GM13976 (cell line): ENCODE results near the gene WNT3.

ENCODE experiments used
- DNase-seq: peaks from one replicate; pipeline ENCODE4 v3.0.0; 2012; ENCODE audit warnings: low spot score
- in situ Hi-C: fragments of 300-500 bp; cut with MboI; formaldehyde crosslinking; loops from one replicate; pipeline ENCODE4 v1.12.0; 2022; ENCODE audit warnings: low sequenced_read_pairs, mixed read lengths, inconsistent platforms; ENCODE audit not compliant: unreplicated experiment
- TF ChIP-seq, protein P1 (sequence below): IDR thresholded peaks from 2 replicates; pipeline ENCODE4 v1.5.1; 2012; ENCODE audit warnings: borderline replicate concordance, mild to moderate bottlenecking; ENCODE audit not compliant: insufficient read depth; ENCODE audit errors: extremely low read depth, missing control alignments, control extremely low read depth

WNT3 gene

DNA sequence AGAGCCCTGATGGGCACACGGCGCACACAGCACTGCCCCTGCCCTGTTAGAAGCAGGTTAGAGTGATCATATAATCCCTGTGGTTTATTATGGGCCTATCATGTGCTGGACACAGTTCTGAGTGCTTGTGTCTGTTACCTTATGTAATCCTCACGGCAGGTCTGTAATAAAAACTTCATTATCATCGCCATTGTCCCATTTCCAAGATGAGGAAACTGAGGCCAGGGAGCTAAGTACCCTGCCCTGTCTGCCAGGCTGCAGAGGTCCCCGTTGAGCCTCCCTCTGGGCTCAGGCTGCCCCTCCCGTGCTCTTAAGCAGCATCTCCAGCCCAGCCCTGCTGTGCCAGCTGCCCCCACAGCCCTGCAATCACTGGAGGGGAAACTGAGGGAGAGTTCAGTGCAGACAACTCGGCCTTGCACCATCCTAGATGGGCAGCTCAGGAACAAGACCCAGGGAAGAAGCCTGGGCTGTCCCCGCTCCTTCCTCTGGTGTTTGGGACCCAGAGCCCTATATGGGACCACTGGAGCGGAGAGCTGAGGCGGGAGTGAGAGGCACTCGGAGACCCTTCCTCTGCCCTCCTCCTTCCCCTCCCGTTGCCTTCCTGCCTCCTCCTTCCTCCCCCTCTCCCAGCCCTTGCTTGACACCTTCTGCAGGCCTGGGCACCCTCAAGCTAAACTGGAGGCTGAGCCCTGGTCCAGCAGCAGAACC lies 42.0 kb downstream of the WNT3 start:
- in situ Hi-C loops = loop anchor here (25.0 kb wide), 2 partner anchors 111 to 211 kb away; partner anchors contain the start of gene RPRML
- DNase-seq = peak; percentile 22
- TF ChIP-seq, protein P1, sequence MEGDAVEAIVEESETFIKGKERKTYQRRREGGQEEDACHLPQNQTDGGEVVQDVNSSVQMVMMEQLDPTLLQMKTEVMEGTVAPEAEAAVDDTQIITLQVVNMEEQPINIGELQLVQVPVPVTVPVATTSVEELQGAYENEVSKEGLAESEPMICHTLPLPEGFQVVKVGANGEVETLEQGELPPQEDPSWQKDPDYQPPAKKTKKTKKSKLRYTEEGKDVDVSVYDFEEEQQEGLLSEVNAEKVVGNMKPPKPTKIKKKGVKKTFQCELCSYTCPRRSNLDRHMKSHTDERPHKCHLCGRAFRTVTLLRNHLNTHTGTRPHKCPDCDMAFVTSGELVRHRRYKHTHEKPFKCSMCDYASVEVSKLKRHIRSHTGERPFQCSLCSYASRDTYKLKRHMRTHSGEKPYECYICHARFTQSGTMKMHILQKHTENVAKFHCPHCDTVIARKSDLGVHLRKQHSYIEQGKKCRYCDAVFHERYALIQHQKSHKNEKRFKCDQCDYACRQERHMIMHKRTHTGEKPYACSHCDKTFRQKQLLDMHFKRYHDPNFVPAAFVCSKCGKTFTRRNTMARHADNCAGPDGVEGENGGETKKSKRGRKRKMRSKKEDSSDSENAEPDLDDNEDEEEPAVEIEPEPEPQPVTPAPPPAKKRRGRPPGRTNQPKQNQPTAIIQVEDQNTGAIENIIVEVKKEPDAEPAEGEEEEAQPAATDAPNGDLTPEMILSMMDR = no peak

DNA sequence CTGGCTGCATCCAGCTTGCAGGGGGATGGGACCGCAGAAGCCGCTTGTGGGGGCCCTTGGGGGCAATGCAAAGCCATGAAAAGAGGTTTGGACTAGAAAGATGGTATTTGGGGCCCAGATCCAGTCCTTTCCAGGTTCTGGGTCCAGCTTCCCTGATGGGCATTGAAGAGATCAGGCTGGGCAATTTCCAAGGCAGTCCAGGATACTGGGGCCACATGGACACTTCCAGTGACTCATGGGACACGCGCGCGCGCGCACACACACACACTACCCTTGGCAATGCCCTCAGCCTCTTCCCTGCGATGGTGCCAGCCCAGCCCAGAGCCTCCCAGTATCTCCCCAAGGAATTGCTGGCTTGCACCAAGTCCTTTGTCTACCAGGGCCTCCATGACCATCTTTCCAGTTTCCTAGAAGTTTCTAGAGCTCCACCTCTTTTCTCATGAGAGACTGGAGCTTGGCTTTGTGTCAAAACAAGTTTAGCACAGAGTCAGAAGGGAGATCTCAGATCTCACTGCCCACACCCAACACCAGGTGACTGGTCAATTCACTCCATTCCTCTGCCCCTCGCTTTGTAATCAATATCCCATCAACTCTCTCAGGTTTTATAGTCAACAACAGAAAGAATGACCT lies 44.3 kb downstream of the WNT3 start:
- in situ Hi-C loops = no loop called here
- TF ChIP-seq, protein P1 = no peak
- DNase-seq = peak; percentile 18

- TF ChIP-seq, protein P1 = no peak
- in situ Hi-C loops = no loop called here
- peak; percentile 21 for DNase-seq
Measured at GRCh38 chr17:46773676-46774075, 44.8 kb downstream of the WNT3 start.

DNA sequence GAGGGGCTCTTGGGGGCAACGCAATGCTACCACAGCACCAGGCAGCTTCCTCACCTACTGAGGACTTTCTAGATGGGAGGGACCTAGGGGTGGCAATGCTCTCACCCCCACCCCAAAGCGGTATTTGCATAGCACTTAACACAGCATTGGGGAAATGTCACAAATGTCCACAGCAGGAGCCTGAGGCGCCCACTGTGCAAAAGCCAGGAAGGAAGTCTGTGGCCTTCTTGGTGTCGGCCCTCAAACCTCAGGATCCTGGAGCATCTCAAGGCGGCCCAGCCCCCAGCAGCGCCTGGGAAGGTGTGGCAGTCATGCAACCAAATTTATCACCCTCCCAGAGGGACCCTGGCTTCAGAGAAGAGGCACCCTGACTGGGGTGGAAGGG lies 45.3 kb downstream of the WNT3 start:
- in situ Hi-C loops = no loop called here
- TF ChIP-seq, protein P1 = no peak
- no peak for DNase-seq

GRCh38 chr17:46772475-46773220 lies 45.8 kb downstream of the WNT3 start:
- TF ChIP-seq, protein P1 = no peak
- in situ Hi-C loops = no loop called here
- peak; percentile 43 for DNase-seq

DNA sequence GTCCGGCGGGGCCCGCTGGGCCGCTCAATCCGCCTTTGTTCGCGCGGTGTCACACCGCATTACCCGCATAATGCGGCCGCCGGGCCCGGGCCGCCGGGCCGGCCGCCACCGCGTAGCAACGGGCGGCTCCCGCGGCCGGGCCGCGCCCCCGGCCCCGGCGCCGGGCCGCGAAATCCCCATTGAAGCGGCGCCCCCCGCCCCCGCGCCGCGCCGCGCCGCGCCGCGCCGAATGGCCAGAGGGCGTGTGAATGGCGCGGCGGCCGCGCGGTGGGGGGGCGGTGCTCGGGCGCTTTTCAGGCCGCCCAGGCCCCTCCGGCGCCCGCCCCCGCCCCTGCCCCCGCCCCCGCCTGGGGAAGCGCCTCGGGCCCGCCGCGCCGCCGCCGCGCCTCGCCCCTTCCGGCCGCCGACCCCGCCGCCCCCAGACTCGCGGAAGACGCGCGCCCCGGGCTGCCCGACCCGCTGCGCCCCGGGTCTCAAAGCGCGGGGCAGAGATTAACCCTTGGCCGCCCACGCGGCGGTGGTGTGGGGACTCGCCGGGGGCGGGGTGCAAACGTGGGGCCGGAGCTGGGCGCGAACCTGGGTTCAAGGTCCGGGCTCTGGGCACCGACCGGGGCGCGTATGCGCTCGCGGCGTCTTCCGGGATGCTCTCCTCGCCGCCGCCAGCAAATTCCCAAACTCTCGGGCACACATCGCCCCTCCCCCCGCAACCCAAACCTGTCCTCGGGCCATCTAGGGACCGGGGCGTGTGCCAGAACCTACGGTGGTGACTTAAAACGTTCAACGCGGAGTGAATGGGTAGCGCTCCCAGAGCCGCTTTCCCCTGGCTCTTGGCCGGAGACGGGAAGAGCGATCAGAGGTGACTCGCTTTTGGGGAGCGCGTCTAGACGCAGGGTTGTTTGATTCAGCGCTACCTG lies 46.7 kb downstream of the WNT3 start:
- TF ChIP-seq, protein P1 = no peak
- in situ Hi-C loops = no loop called here
- peak; percentile 64 for DNase-seq
